GM18511 (cell line): ENCODE data around the gene M6PR.

Source experiments
- ATAC-seq: cut with Tn5 transposase; IDR thresholded peaks from one replicate; pipeline ENCODE4 v1.9.1; 2021; ENCODE audit warnings: mild to moderate bottlenecking, moderate library complexity; ENCODE audit not compliant: unreplicated experiment

Gene M6PR

GRCh38 chr12:8949342-8950220, at the start of gene M6PR:
TSS of gene M6PR (minus strand) at chr12:8949645. CDS start at chr12:8946404, 3,241 bp downstream.
- peak; percentile 87 for ATAC-seq

- peak; percentile 99 for ATAC-seq
These were observed 47.4 kb upstream of the M6PR start for GRCh38 chr12:8996682-8997405.

DNA sequence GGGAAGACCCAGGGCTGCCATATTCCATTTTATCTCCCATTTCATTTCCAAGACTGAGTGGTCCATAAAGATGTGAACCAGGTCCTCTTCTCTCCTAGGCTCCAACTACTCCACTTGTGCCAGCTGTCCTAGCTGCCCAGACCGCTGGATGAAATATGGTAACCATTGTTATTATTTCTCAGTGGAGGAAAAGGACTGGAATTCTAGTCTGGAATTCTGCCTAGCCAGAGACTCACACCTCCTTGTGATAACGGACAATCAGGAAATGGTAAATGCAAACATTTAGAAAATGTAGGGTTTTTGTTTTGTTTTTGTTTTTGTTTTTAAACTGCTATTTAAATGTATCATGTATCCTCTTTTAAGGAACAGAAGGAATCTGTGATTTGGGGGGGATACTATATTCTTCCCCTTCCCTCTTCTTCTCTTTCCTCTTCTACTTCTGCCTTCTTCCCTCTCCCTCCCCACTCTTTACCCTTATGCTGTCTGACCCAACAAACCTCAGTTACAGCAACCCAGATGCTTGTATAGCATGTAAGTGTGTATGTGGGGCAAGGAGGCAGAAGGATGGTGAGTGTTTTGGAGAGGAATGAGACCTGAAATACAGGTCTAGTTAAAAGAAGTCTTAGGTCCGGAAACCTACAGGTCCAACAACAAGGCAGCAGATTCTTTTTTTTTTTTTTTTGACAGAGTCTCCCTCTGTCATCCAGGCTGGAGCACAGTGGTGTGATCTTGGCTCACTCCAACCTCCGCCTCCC, 45.8 kb upstream of the M6PR start:
- no peak for ATAC-seq

DNA sequence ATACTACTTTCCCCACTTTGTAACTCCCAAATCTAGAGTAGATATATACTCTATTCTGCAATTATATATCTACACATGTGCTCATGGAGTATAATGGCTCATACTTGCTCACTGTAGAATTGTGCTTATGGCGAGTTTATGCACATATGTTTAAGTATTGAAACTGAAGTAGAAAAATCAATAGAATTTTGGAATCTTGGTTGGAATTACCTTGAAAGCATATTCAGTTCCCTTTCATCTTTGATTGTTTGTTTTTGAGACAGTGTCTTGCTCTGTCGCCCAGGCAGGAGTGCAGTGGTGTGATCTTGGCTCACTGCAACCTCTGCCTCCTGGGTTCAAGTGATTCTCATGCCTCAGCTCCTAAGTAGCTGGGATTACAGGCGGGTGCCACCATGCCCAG, 44.4 kb upstream of the M6PR start:
- no peak for ATAC-seq

- no peak for ATAC-seq
These were observed 42.2 kb upstream of the M6PR start for GRCh38 chr12:8991371-8992345.

- ATAC-seq: no peak
These were observed 40.0 kb upstream of the M6PR start, which contains the start of gene KLRG1 for GRCh38 chr12:8989413-8989812. TSS of gene KLRG1 (plus strand) at chr12:8989546. CDS start at chr12:8989636, 90 bp downstream.

DNA sequence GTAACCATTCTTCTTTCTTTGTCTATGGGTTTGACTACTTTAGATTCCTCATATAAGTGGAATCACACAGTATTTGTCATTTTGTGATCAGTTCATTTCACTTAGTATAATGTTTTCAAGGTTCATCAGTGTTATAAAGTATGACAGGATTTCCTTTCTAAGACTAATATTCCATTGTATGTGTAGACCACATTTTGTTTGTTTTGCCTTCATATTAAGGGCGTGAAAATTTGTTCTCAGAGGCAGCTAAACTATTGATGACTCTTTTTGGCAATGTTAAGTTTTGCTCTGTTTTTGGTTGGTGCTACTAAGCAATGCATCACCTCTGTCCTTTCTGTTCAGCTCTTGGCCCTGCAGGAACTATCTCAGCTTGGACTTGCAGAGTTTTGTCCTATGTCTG, 38.2 kb upstream of the M6PR start:
- ATAC-seq: no peak

- no peak for ATAC-seq
These were observed 37.7 kb upstream of the M6PR start for GRCh38 chr12:8987163-8987562.

DNA sequence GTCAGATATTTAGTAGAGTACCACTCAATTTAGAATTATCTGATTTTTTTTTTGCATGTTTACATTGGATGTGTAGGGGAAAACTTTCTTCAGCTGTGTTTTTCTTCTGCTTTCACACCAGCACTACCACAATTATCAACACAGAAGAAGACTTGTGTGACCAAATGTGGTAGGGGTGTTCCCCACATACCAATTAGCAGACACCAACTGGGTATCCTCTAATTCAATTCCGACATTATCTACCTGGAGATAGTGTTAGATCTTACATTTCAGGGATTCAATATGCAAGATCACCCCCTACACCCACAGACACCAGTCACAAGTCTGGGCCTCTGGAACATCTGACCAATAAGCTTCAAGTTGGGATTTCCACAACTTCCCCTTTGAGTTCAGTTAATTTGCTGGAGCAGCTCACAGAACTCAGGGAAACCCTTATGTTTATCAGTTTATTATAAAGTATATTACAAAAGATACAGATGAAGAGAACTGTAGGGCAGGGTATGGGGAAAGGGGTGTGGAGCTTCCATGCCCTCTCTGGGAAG, 35.8 kb upstream of the M6PR start:
- no peak for ATAC-seq

DNA sequence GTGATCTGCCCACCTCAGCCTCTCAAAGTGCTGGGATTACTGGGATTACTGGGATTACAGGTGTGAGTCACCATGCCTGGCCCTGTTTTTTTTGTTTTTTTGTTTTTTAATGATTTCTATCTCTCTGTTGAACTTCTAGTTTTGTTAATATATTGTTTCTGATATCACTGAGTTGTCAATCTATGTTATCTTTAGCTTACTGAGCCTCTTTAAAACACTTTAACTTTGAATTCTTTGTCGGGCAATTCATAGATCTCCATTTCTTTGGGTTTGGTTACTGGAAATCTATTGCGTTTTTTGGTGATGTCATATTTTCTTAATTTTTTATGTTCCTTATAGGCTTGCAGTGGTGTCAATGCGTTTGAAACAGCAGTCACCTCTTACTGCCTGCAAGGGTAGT, 30.7 kb upstream of the M6PR start:
- no peak for ATAC-seq

GRCh38 chr12:8970432-8970831, 21.0 kb upstream of the M6PR start:
- no peak for ATAC-seq

DNA sequence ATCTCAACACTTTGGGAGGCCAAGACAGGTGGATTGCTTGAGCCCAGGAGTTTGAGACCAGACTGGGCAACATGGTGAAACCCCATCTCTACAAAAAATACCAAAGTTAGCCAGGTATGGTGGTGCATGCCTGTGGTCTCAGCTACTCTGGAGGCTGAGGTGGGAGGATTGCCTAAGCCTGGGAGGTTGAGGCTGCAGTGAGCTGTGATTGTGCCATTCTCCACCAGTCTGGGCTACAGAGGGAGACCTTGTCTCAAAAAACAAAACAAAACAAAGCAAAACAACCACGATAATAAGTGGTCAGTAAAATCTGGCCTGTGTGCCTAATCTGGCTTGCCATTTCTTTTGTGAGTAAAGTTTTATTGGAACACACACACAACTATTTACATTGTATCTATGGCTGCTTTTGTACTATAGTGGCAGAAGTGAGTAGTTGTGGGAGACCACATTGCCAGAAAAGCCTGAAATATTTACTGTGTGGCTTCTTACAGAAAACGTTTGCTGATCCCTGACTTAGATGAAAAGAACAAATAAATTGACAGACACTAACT, 20.5 kb upstream of the M6PR start:
- no peak for ATAC-seq

DNA sequence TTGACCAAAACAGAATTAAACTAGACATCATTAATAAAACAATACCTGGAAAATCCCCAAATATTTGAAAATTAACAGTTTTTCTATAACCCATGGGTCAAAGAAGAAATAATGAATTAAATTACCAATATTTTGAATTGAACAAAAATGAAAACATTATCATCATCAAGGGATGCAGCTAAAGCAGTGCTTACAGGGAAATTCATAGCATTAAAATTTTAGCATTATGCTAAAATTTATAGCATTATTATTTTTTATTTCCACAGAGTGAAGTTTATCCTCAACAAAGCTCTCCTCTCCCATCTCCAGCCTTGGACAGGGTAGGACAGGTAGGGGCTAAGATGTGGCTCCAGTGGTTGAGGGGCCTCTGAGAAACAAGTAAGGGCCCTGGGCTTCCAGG, 19.3 kb upstream of the M6PR start:
- ATAC-seq: no peak

GRCh38 chr12:8960176-8960575, 10.7 kb upstream of the M6PR start:
- ATAC-seq: no peak

- no peak for ATAC-seq
These were observed 8.6 kb upstream of the M6PR start for GRCh38 chr12:8958066-8958465.

GRCh38 chr12:8957561-8957960, 8.1 kb upstream of the M6PR start:
- no peak for ATAC-seq

DNA sequence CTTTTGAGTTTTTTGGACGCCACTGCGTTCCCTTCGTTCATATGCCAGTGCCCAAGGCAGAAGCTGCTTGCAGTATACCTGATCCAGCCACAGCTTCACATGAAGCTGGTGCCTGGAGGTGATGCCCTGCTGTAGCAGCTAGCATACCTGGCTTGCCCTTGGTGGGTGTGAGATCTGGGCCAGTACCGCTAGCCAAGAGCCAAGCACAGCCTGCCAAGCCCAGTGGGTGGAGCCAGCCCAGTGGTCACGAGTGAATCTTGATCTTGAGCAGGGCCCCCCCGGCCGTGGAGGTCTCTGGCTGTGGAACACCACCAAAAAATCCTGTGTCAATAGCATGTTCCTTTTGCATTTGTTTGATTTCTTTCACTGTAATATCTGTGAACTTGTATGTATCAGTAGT, 7.3 kb upstream of the M6PR start:
- no peak for ATAC-seq

DNA sequence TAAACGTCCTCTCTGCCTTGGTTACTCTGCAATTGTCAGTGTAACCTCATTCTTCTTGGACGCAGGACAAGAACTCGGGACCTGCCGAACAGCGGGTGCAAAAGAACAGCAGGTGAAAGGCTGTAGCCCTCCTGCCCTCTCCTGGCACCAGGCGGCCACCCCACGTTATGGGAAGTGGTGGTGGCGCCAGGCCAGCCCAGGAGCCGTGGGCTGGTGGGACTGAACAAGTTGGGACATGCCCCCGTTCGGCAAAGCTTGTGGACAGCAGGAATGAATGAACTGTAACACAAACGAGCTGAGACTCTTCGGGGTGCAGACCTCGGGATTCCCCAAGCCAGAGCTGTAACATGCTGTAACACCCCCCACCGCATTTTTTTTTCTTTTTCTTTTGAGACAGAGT, 6.6 kb upstream of the M6PR start:
- no peak for ATAC-seq

GRCh38 chr12:8953773-8954402, 4.4 kb upstream of the M6PR start:
- ATAC-seq: no peak
